HUES6 (cell line): ENCODE results near the gene NUDT3.

ENCODE experiments used
- H3K27ac ChIP-seq: 2 replicates; pipeline ENCODE4 v1.7.0; 2013; ENCODE audit warnings: low read depth, mild to moderate bottlenecking, low read length, inconsistent platforms
- H3K27me3 ChIP-seq: 2 replicates; pipeline ENCODE4 v1.6.1; 2013; ENCODE audit warnings: low read length; ENCODE audit not compliant: control insufficient read depth, insufficient read depth
- H3K36me3 ChIP-seq: 2 replicates; pipeline ENCODE4 v1.6.1; 2013; ENCODE audit warnings: low read length; ENCODE audit not compliant: control insufficient read depth, insufficient read depth
- H3K4me1 ChIP-seq: 2 replicates; pipeline ENCODE4 v1.6.1; 2013; ENCODE audit warnings: low read length; ENCODE audit not compliant: control insufficient read depth, insufficient read depth
- H3K4me3 ChIP-seq: 2 replicates; pipeline ENCODE4 v1.5.1; 2013; ENCODE audit warnings: low read depth, low read length
- H3K9ac ChIP-seq: one replicate; pipeline ENCODE4 v1.6.1; 2013; ENCODE audit warnings: mild to moderate bottlenecking, low read length
- H3K9me3 ChIP-seq: 2 replicates; pipeline ENCODE4 v1.6.1; 2013; ENCODE audit warnings: low read depth, low read length; ENCODE audit not compliant: control insufficient read depth, insufficient read depth

NUDT3 gene

GRCh38 chr6:34392497-34393190 is at the start of gene NUDT3:
TSS of gene NUDT3 (minus strand) at chr6:34392669. CDS start at chr6:34392362, 307 bp downstream.
- Histone ChIP-seq H3K27me3 (no peaks in the 10 kb centered on the region), H3K9me3 (peaks cover 8% of the 10 kb centered on the region), H3K27ac (peak within 1 kb of the TSS; percentile 84; the same call in 1 of the 2 replicates), H3K4me1 (no peaks in the 10 kb centered on the region; the same call in 1 of the 2 replicates), H3K9ac (peak within 1 kb of the TSS; percentile 83), H3K36me3 (no peaks in the 10 kb centered on the region), H3K4me3 (peak within 1 kb of the TSS; percentile 80)

- H3K36me3 ChIP-seq: no peaks in the 10 kb centered on the region
- no peak overlapping the region for H3K27ac ChIP-seq
- H3K27me3 ChIP-seq: no peaks in the 10 kb centered on the region
- H3K4me3 ChIP-seq: no peak overlapping the region
- H3K9me3 ChIP-seq: peaks cover 20% of the 10 kb centered on the region; the same call in 1 of the 2 replicates
- no peak overlapping the region for H3K9ac ChIP-seq
- no peaks in the 10 kb centered on the region for H3K4me1 ChIP-seq
Measured at GRCh38 chr6:34441526-34441925, 49.1 kb upstream of the NUDT3 start.

- H3K27me3 ChIP-seq: no peaks in the 10 kb centered on the region
- no peak overlapping the region for H3K4me3 ChIP-seq
- no peak overlapping the region for H3K9ac ChIP-seq
- H3K36me3 ChIP-seq: no peaks in the 10 kb centered on the region
- H3K4me1 ChIP-seq: no peaks in the 10 kb centered on the region
- peaks cover 24% of the 10 kb centered on the region; the same call in 1 of the 2 replicates for H3K9me3 ChIP-seq
- no peak overlapping the region for H3K27ac ChIP-seq
Measured at GRCh38 chr6:34439442-34439841, 47.0 kb upstream of the NUDT3 start.

- H3K9ac ChIP-seq: no peak overlapping the region
- H3K4me3 ChIP-seq: no peak overlapping the region
- peaks cover 24% of the 10 kb centered on the region; the same call in 1 of the 2 replicates for H3K9me3 ChIP-seq
- no peaks in the 10 kb centered on the region for H3K36me3 ChIP-seq
- H3K27me3 ChIP-seq: no peaks in the 10 kb centered on the region
- H3K27ac ChIP-seq: no peak overlapping the region
- no peaks in the 10 kb centered on the region for H3K4me1 ChIP-seq
Measured at GRCh38 chr6:34438705-34439104, 46.2 kb upstream of the NUDT3 start.

GRCh38 chr6:34437644-34437970 is 45.1 kb upstream of the NUDT3 start:
- Histone ChIP-seq H3K4me3 (no peak overlapping the region), H3K27me3 (no peaks in the 10 kb centered on the region), H3K27ac (no peak overlapping the region), H3K9me3 (peaks cover 24% of the 10 kb centered on the region; the same call in 1 of the 2 replicates), H3K4me1 (no peaks in the 10 kb centered on the region), H3K9ac (no peak overlapping the region), H3K36me3 (no peaks in the 10 kb centered on the region)

GRCh38 chr6:34436803-34437643 is 44.6 kb upstream of the NUDT3 start:
- H3K27me3 ChIP-seq: no peaks in the 10 kb centered on the region
- no peak overlapping the region for H3K4me3 ChIP-seq
- no peak overlapping the region for H3K9ac ChIP-seq
- peaks cover 24% of the 10 kb centered on the region; the same call in 1 of the 2 replicates for H3K9me3 ChIP-seq
- H3K27ac ChIP-seq: no peak overlapping the region
- H3K36me3 ChIP-seq: no peaks in the 10 kb centered on the region
- no peaks in the 10 kb centered on the region for H3K4me1 ChIP-seq

GRCh38 chr6:34435916-34436315 is 43.4 kb upstream of the NUDT3 start:
- H3K4me3 ChIP-seq: no peak overlapping the region
- no peaks in the 10 kb centered on the region for H3K27me3 ChIP-seq
- no peak overlapping the region for H3K27ac ChIP-seq
- no peaks in the 10 kb centered on the region for H3K4me1 ChIP-seq
- peaks cover 33% of the 10 kb centered on the region for H3K9me3 ChIP-seq
- H3K36me3 ChIP-seq: no peaks in the 10 kb centered on the region
- H3K9ac ChIP-seq: no peak overlapping the region

GRCh38 chr6:34425498-34426410 is 33.3 kb upstream of the NUDT3 start, which contains the start of gene RPS10:
TSS of gene RPS10 (minus strand) at chr6:34426069. CDS start at chr6:34425221, 848 bp downstream.
- Histone ChIP-seq H3K36me3 (peaks cover 47% of the 10 kb centered on the region), H3K4me3 (peak within 1 kb of the TSS; percentile 99), H3K9me3 (peaks cover 12% of the 10 kb centered on the region), H3K27ac (peak within 1 kb of the TSS; percentile 97), H3K4me1 (0 out of 2 replicates have a peak, but pooled peaks cover 3% of the 10 kb centered on the region), H3K27me3 (no peaks in the 10 kb centered on the region), H3K9ac (peak within 1 kb of the TSS; percentile 99)

- H3K4me1 ChIP-seq: 0 out of 2 replicates have a peak, but pooled peaks cover 3% of the 10 kb centered on the region
- H3K27ac ChIP-seq: peak overlapping the region; percentile 97
- no peaks in the 10 kb centered on the region for H3K27me3 ChIP-seq
- H3K36me3 ChIP-seq: peaks cover 52% of the 10 kb centered on the region
- peaks cover 7% of the 10 kb centered on the region; the same call in 1 of the 2 replicates for H3K9me3 ChIP-seq
- peak overlapping the region; percentile 99 for H3K4me3 ChIP-seq
- H3K9ac ChIP-seq: peak overlapping the region; percentile 99
Measured at GRCh38 chr6:34425132-34425497, 32.6 kb upstream of the NUDT3 start.
